G401 (cell line): ENCODE measurements around the gene DTX2. TPM values are rescaled to one million over a fixed set of nuclear protein-coding genes. Genes with fewer than 3 reads are reported as not detected.
"Not testable (repeated sequence)": the region's sequence is repeated elsewhere in the genome, so short reads cannot be mapped to it uniquely, and the experiment has no call there.

ENCODE experiments used
- DNase-seq: peaks from one replicate; pipeline ENCODE4 v3.0.0-alpha.2; 2015; ENCODE audit warnings: low spot score
- in situ Hi-C: cut with HindIII; loops from 2 replicates; pipeline ENCODE4 v1.10.0; 2016; ENCODE audit warnings: low sequenced_read_pairs, mixed read lengths
- total RNA-seq: library from RNA; depleted of rRNA; stranded (reverse); fragments of >200 nt; shearing (Covaris generic); gene quantifications from 2 replicates; pipeline ENCODE4 v1.2.3, GENCODE V29; 2014

DTX2 gene
- total RNA-seq, 1 experiment from 2014 or later, result 20.1 TPM

DNA sequence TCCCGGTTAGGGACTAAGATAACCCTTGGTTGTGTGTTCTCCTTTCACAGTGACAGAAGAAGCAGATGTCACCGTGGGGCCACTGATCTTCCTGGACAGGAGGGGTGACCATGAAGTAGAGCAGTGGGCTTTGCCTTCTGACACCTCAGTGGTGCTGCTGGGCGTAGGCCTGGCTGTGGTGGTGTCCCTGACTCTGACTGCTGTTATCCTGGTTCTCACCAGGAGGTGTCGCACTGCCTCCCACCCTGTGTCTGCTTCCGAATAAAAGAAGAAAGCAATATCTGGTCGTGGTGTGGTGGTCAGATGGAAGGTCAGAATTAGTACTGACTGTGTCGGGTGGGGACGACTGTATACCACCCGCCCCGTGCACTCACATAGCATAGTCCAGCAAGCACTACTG is 19.7 kb upstream of the DTX2 start:
- in situ Hi-C loops, DNase-seq: not testable (repeated sequence)

GRCh38 chr7:76442664-76443446 is 18.7 kb upstream of the DTX2 start:
- in situ Hi-C loops, result not testable (repeated sequence)

GRCh38 chr7:76443846-76444245 is 17.7 kb upstream of the DTX2 start:
- in situ Hi-C loops, DNase-seq: not testable (repeated sequence)

More at GRCh38 chr7:76442664-76443446, 18.7 kb upstream of the DTX2 start:
- DNase-seq, result not testable (repeated sequence)

- in situ Hi-C loops, DNase-seq: not testable (repeated sequence)
Observed at GRCh38 chr7:76445577-76446008, 15.9 kb upstream of the DTX2 start.

DNA sequence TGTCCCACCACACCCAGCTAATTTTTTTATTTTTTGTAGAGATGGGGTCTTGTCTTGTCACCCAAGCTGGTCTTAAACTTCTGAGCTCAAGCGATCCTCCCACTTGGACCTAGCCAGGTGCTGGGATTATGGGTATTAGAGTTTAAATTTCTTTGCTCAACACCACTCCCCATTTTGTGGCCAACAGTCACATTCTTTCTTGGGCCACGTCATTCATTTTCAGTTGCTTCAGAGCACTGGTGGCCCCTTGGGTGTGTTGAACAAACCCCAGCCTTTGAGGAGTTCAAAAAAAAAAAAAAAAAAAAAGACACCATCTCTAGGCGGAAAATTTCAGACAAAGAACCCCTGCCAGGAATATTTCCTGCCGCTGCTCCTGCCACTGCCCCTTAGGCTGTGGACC is 4.5 kb upstream of the DTX2 start:
- in situ Hi-C loops, DNase-seq: not testable (repeated sequence)

- in situ Hi-C loops, DNase-seq: not testable (repeated sequence)
Observed at GRCh38 chr7:76458504-76458903, 3.0 kb upstream of the DTX2 start.

DNA sequence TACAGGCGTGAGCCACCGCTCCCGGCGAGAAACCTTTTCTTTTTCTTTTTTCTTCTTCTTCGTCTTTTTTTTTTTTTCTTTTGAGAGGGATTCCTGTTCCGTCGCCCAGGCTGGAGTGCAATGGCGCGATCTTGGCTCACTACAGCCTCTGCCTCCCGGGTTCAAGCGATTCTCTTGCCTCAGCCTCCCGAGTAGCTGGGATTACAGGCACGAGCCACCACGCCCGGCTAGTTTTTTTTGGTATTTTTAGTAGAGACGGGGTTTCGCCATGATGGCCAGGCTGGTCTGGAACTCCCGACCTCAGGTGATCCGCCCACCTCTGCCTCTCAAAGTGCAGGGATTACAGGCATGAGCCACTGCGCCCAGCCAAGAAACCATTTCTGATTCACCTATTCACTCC is 742 bp upstream of the DTX2 start:
- DNase-seq, in situ Hi-C loops: not testable (repeated sequence)

- DNase-seq, in situ Hi-C loops: not testable (repeated sequence)
Observed at GRCh38 chr7:76462271-76462882, 868 bp downstream of the DTX2 start.

DNA sequence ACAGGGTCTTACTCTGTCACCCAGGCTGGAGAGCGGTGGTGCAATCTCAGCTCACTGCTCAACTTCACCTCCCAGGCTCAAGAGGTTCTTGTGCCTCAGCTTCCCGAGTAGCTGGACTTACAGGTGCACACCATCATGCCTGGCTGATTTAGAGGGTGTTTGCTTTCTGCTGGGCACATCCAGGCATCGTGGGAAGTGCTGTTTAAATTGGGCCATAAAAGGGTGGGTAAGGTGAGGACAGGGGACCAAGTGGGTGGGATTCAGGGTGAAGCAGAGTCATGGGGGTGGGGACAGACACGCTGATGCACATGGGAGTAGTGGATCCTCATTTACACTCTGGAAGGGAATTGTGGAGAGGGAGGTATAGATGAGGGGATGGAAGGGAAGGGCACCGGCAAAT is 3.5 kb downstream of the DTX2 start:
- DNase-seq, in situ Hi-C loops: not testable (repeated sequence)

DNA sequence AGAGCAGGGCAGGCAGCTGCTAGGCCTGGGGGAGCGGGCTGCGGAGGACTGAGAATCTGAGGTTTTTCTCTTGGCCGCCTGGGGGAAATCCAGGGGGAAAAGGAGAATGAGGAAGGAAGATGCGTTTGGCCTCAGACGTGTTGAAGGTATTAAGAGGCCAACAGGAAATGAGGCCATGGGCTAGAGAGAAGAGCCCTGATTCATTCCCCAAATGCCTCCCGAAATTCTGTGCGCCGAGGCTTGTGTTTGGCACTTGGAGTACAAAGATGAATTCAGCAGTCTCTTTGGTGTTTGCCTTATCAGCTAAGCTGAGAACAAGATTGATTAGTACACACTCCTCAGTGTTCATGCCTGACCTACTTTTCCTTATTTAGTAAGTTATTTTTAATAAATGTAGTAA is 4.4 kb downstream of the DTX2 start:
- in situ Hi-C loops, DNase-seq: not testable (repeated sequence)

DNA sequence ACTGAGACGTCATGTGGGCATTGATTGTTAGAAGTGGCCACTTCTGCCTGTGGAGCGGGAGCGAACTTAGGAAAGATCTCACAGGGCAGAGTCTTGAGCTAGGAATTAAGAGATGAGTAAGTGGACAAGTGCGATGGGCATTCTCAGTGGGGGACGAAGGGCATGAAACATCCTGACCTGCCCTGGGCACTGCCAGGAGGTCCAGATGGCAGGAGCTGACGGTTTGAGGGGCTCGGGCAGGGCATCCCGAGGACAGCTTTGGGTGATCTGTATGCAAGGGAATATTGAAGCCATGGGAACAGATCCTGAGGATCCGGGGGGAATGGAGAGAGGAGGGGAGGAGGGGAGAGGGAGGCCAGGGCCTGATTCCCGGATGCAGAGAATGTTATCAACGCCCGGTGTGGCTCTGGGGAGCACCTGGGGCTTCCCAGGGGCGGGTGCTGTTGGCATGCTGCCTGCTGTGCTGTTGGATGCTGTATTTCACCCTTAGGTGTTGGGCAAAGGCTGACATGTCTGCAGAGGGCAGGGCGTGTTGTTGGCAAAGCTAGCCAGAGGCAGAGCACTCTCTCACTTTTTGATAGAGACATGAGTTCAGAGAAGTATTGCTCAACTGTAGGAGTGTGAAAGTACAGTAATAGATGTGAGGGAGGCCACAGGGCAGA is 6.4 kb downstream of the DTX2 start:
- DNase-seq, in situ Hi-C loops: not testable (repeated sequence)

- in situ Hi-C loops, result not testable (repeated sequence)
Observed at GRCh38 chr7:76471556-76472221, 10.2 kb downstream of the DTX2 start.

DNA sequence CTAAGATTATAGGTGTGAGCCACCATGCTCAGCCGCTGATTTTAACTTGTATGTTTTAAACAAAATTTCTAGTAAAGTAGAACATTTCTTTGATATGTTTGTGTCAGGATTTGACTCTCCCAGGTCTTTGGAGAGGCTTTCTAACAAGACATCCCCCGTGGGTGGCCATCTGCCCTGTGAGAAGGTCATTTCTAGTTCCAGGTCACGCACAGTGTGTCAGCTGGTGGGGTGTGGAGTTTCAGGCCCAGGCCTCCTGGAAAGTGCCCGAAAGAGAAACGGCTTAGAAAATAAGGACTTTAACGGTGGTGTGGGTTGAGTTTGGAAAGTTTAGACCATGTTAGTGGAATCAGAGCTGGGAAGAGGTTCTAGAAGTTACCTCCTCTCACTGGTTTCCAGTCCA is 11.6 kb downstream of the DTX2 start:
- DNase-seq, in situ Hi-C loops: not testable (repeated sequence)

More at GRCh38 chr7:76471556-76472221, 10.2 kb downstream of the DTX2 start:
- DNase-seq, result not testable (repeated sequence)

GRCh38 chr7:76476280-76476679 is 14.8 kb downstream of the DTX2 start:
- in situ Hi-C loops, DNase-seq: not testable (repeated sequence)

DNA sequence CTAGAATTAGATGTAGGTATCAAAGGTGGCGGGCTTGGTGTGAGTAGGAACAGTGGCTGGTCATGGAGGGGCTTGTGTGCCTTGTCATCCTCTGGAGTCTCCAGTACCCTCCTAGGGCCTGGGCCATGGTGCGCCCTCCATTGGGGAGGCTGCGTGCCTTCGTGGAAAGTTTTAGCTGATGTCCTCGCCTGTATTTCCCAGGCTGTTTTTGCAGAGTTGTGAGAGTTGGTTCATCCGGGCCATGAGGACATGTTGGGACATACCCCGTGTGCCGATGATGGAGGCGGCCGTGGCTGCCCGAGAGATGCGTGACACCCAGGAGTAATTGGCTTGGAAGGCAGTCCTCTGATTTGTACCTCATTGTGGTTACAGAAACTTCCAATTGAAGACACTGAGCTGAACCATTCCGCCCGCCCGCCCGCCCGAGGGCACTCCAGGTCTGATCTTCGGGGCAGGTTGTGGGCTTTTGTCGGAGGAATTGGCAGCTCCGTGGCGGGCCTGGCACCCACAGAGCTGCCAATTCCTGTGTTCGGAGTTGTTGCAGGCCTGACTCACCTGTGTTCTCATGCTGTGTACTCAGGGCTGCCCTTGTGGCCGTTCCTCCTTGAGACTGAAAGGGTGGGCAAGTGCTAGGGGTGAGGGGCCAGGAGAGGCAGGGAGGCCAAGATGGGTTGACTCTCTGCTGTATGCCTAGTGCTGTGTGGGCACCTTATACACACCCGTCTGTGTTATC is 15.4 kb downstream of the DTX2 start:
- DNase-seq, in situ Hi-C loops: not testable (repeated sequence)

DNA sequence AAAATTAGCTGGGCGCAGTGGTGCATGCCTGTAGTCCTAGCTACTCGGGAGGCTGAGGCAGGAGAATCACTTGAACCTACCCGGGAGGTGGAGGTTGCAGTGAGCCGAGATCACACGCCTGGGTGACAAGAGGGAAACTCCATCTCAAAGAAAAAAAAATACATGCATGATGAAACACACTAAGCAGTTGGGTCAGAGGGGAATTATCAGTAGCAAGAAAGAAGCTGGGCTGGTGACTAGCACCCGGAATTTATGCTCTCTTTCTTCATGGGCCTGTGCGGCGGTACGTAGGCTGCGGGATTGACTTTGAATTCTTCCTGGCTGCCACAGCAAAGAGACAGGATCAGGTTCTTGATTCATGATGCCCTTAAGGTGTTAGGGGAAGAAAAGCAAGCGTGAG is 18.1 kb downstream of the DTX2 start:
- in situ Hi-C loops, result not testable (repeated sequence)

DNA sequence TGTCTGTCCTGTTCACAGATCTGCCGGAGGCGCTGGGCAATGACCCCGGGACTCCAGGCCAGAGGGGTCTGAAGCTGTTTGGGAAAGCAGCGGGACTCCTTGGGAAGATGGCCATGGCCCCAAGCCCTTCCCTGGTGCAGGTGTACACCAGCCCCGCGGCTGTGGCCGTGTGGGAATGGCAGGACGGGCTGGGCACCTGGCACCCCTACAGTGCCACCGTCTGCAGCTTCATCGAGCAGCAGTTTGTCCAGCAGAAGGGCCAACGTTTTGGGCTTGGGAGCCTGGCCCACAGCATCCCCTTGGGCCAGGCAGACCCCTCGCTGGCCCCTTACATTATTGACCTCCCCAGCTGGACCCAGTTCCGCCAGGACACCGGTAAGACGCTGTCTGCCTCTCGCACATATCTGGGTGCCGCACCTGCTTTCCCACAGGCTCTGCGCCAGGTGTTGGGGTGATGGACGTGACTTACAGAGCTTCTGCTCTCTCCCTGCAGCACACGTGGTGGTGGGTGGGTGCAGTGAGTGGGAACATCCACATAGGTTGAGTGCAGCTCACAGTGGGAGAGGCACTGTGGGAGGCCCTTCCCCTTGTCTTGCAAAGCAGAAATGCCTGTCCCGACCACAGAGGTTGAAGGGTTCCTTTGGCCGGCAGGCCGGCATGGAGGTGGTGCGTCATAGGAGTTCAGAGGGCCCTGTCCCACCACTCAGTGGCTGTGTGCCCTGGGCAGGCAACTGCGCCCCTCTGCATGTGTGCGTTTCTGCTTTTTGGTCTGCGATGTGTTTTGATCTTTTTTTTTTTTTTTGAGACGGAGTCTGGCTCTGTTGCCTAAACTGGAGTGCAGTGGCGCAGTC is 19.1 kb downstream of the DTX2 start:
- in situ Hi-C loops, DNase-seq: not testable (repeated sequence)

More for the DNA sequence above, 18.1 kb downstream of the DTX2 start:
- DNase-seq, result not testable (repeated sequence)

- DNase-seq, in situ Hi-C loops: not testable (repeated sequence)
Observed at GRCh38 chr7:76482660-76483059, 21.2 kb downstream of the DTX2 start.
